Fibroblast of lung (primary cell): ENCODE results near the gene ZNF436.

Source experiments
- EZH2 ChIP-seq: IDR thresholded peaks from 2 replicates; pipeline ENCODE4 v1.5.1; 2012; ENCODE audit warnings: low read length, control low read depth, mild to moderate bottlenecking; ENCODE audit errors: missing control alignments
- TF ChIP-seq, protein P1 (sequence below), 2 donors: IDR thresholded peaks in 1 of 2; conservative IDR thresholded peaks in 1 of 2; 1 replicate in 1 of 2; 2 replicates in 1 of 2; pipeline ENCODE4 v1.5.1; 2011 to 2012; ENCODE audit warnings: low read length in 2 of 2, control low read depth in 1 of 2, inconsistent platforms in 1 of 2, low read depth in 1 of 2, mild to moderate bottlenecking in 1 of 2

DNA sequence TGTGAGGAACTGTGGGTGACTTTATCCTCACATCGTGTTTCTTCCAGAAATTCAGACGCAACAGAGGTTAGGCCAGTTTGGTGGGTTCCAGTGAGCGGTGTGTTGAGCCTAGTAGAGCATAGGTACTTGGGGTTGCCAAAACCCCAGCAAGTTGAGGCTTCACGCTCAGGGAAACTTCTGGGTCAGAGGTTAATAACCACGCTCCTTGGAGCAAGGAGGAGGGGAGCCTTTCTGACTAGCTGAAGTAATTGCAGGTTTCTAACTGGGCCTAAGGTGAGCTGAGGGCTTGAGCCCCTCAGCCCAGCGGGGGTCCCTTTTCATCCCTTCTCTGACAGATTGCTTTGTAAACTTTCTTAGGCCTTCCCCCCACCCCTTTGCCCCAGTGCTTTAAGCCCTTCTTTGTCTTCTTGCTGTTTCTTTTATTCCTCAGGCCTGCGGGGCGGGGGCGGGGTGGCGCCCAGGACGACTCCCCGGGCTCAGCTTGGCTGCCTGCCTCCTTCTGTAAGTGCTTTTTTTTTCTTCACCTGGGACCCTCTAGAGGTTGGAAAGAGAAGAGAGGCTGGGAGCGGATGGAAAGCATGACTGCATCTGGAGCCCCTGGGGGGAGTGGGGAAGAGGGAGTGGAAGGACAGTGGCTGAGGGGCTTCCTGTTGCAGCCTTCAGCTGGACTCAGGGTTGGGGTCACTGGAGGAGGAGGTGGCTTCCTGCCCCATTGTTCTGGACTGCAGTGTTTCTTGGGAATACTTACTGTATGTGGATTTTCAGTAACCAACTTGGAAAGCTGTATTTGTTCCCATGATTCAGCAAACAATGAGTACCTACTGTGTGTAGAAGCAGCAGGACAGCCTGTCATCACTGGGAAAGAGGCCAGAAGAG is 1.3 kb upstream of the ZNF436 start:
- TF ChIP-seq, protein P1, sequence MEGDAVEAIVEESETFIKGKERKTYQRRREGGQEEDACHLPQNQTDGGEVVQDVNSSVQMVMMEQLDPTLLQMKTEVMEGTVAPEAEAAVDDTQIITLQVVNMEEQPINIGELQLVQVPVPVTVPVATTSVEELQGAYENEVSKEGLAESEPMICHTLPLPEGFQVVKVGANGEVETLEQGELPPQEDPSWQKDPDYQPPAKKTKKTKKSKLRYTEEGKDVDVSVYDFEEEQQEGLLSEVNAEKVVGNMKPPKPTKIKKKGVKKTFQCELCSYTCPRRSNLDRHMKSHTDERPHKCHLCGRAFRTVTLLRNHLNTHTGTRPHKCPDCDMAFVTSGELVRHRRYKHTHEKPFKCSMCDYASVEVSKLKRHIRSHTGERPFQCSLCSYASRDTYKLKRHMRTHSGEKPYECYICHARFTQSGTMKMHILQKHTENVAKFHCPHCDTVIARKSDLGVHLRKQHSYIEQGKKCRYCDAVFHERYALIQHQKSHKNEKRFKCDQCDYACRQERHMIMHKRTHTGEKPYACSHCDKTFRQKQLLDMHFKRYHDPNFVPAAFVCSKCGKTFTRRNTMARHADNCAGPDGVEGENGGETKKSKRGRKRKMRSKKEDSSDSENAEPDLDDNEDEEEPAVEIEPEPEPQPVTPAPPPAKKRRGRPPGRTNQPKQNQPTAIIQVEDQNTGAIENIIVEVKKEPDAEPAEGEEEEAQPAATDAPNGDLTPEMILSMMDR (conservative IDR thresholded peaks at IDR 0.05 in 1 of 2, IDR thresholded peaks at IDR 0.05 in 1 of 2; ENCODE audit: low read depth in 1 of 2, low read length in 2 of 2): no peak
- TF ChIP-seq EZH2: no peak
